NCI-H82 treated with DMSO at 0.1 percent for 48 hours (cell line): ENCODE results near the gene KCNK15.

Experiments used
- DNase-seq: peaks from one replicate; lab custom pipeline; 2025; ENCODE audit not compliant: unreplicated experiment; lab: John Stamatoyannopoulos, UW

Gene KCNK15

GRCh38 chr20:44714701-44715498 is 30.8 kb upstream of the KCNK15 start, which contains the start of gene CCN5:
Gene CCN5 (plus strand): TSS chr20:44715369. CDS start chr20:44715391, 22 bp downstream.
- no peak for DNase-seq

- DNase-seq: no peak
These were observed 30.0 kb upstream of the KCNK15 start for GRCh38 chr20:44715499-44716308.

- no peak for DNase-seq
These were observed 29.2 kb upstream of the KCNK15 start for GRCh38 chr20:44716309-44717106.

- DNase-seq: peak; percentile 28
These were observed 27.7 kb upstream of the KCNK15 start for GRCh38 chr20:44717986-44718385.

- no peak for DNase-seq
These were observed 25.8 kb upstream of the KCNK15 start for GRCh38 chr20:44719841-44720240.

- no peak for DNase-seq
These were observed 25.1 kb upstream of the KCNK15 start for GRCh38 chr20:44720621-44720996.

- no peak for DNase-seq
These were observed 24.5 kb upstream of the KCNK15 start for GRCh38 chr20:44720997-44721784.

GRCh38 chr20:44721785-44722054 is 23.9 kb upstream of the KCNK15 start:
- DNase-seq: no peak

GRCh38 chr20:44722990-44723389 is 22.7 kb upstream of the KCNK15 start:
- no peak for DNase-seq

GRCh38 chr20:44723391-44723790 is 22.3 kb upstream of the KCNK15 start:
- DNase-seq: no peak

GRCh38 chr20:44723798-44724362 is 21.8 kb upstream of the KCNK15 start:
- DNase-seq: no peak

GRCh38 chr20:44724423-44725091 is 21.1 kb upstream of the KCNK15 start:
- DNase-seq: no peak

- DNase-seq: no peak
These were observed 19.8 kb upstream of the KCNK15 start for GRCh38 chr20:44725837-44726236.

- no peak for DNase-seq
These were observed 18.6 kb upstream of the KCNK15 start for GRCh38 chr20:44727039-44727438.

GRCh38 chr20:44727651-44728050 is 18.0 kb upstream of the KCNK15 start:
- DNase-seq: no peak

- DNase-seq: no peak
These were observed 16.7 kb upstream of the KCNK15 start for GRCh38 chr20:44728801-44729443.

- no peak for DNase-seq
These were observed 15.2 kb upstream of the KCNK15 start for GRCh38 chr20:44730441-44730840.

- no peak for DNase-seq
These were observed 14.0 kb upstream of the KCNK15 start for GRCh38 chr20:44731657-44732056.

- DNase-seq: no peak
These were observed 13.3 kb upstream of the KCNK15 start for GRCh38 chr20:44732327-44732726.
